Dedifferentiated amniotic fluid mesenchymal stem cell (primary cell): ENCODE measurements around the gene ALG13.
"Not testable (repeated sequence)": the region's sequence is repeated elsewhere in the genome, so short reads cannot be mapped to it uniquely, and the experiment has no call there.

ENCODE experiments used
- DNase-seq: peaks from one replicate; pipeline ENCODE4 v3.0.0-alpha.2; 2016; ENCODE audit errors: extremely low spot score

Gene ALG13

DNA sequence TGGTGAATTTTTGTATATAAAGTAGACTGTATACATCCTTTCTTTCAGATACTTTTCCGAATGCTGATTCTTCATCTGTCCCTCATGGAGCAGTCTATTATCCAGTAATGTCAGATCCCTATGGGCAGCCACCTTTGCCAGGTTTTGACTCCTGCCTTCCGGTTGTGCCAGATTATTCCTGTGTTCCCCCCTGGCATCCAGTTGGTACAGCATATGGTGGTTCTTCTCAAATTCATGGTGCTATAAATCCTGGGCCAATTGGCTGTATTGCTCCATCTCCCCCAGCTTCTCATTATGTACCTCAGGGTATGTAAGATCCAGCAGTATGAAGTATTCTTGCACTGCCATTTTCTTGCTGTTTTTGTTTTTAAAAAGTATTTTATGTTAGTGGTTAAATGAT lies 78.7 kb downstream of the ALG13 start:
- DNase-seq: no peak

DNA sequence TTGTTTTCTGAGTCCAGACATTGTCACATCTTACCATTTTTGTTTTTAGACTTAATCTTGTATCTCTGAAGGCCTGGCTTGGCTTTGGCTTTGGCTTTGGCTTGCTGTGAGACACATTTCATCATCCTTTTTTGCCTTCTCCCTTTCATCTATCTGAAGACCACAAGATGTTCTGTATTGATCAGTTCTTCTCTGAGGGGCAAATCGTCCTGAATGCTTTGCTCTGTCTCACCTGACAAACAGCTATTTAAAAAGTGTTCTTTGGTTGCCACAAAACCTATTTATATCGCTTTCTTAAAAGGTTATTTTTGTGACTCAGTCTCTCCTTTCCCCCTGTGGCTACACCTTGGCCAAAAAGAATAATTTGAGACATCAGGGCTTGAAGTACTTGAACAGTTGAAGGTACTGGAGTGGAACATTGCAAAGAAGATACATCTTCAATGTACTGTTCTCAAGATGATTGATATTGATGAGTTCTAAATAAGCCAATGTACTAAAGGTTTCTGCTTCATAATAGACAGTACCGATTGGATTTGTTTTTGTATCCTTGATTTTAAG lies 80.7 kb downstream of the ALG13 start:
- no peak for DNase-seq

DNA sequence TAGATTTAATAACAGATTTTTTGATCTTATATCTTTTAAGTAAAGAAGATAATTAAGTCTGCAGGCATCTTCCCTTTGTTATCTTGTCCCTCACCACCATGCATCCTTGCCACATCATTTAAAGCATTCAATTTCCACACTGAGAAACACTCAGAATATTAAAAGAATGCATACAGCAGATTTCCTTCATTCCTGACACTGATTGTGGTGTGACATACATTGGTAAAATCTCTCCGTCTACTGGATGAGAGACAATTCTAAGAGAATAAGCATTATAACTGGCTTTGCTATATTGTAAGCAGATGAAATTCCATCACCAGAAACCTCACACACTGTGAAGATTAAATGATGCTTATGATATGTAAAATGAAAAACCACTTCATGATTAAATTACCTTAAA lies 97.6 kb downstream of the ALG13 start:
- no peak for DNase-seq

DNA sequence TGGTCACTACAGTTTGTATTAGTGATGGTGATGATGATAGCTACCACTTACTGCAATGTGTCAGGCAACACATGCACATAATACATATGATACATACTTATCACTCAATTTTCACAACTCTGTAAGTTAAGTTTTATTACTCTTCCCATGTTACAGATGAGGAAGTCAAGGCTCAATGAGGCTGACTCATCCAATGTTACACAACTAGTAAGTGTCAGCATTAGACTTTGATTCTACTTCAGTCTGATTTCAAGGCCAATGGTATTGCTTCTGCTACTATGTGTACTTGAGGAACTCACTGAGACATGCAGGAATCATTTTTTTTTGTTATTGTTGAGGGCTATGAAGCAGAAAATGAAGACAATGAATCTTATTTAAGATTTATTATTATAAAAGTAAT lies 98.6 kb downstream of the ALG13 start:
- DNase-seq: no peak

DNA sequence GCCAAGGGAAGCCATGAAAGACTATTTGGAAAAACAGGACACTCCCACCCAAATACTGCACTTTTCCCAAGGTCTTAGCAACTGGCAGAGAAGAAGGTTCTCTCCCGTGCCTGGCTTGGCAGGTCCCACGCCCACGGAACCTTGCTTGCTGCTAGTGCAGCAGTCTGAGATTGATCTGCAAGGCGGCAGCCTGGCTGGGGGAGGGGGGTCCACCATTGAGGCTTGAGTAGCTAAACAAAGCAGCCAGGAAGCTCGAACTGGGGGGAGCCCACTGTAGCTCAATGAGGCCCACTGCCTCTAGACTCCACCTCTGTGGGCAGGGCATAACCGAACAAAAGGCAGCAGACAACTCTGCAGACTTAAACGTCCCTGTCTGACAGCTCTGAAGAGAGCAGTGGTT lies 103.7 kb downstream of the ALG13 start:
- DNase-seq: no peak

DNA sequence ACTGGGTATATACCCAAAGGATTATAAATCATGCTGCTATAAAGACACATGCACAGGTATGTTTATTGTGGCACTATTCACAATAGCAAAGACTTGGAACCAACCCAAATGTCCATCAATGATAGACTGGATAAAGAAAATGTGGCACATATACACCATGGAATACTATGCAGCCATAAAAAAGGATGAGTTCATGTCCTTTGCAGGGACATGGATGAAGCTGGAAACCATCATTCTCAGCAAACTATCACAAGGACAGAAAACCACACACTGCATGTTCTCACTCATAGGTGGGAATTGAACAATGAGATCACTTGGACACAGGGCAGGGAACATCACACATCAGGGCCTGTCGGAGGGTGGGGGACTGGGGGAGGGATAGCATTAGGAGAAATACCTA lies 109.1 kb downstream of the ALG13 start:
- DNase-seq: not testable (repeated sequence)
